ENCODE data around the gene PLXNB2. TPM values are rescaled to one million over a fixed set of nuclear protein-coding genes. Genes with fewer than 3 reads are reported as not detected.

Gene PLXNB2, protein sequence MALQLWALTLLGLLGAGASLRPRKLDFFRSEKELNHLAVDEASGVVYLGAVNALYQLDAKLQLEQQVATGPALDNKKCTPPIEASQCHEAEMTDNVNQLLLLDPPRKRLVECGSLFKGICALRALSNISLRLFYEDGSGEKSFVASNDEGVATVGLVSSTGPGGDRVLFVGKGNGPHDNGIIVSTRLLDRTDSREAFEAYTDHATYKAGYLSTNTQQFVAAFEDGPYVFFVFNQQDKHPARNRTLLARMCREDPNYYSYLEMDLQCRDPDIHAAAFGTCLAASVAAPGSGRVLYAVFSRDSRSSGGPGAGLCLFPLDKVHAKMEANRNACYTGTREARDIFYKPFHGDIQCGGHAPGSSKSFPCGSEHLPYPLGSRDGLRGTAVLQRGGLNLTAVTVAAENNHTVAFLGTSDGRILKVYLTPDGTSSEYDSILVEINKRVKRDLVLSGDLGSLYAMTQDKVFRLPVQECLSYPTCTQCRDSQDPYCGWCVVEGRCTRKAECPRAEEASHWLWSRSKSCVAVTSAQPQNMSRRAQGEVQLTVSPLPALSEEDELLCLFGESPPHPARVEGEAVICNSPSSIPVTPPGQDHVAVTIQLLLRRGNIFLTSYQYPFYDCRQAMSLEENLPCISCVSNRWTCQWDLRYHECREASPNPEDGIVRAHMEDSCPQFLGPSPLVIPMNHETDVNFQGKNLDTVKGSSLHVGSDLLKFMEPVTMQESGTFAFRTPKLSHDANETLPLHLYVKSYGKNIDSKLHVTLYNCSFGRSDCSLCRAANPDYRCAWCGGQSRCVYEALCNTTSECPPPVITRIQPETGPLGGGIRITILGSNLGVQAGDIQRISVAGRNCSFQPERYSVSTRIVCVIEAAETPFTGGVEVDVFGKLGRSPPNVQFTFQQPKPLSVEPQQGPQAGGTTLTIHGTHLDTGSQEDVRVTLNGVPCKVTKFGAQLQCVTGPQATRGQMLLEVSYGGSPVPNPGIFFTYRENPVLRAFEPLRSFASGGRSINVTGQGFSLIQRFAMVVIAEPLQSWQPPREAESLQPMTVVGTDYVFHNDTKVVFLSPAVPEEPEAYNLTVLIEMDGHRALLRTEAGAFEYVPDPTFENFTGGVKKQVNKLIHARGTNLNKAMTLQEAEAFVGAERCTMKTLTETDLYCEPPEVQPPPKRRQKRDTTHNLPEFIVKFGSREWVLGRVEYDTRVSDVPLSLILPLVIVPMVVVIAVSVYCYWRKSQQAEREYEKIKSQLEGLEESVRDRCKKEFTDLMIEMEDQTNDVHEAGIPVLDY (N-terminal part only)
- 104 and 109 TPM in 2 replicates for total RNA-seq (2014; rRNA removed; shearing (Covaris generic))

DNA sequence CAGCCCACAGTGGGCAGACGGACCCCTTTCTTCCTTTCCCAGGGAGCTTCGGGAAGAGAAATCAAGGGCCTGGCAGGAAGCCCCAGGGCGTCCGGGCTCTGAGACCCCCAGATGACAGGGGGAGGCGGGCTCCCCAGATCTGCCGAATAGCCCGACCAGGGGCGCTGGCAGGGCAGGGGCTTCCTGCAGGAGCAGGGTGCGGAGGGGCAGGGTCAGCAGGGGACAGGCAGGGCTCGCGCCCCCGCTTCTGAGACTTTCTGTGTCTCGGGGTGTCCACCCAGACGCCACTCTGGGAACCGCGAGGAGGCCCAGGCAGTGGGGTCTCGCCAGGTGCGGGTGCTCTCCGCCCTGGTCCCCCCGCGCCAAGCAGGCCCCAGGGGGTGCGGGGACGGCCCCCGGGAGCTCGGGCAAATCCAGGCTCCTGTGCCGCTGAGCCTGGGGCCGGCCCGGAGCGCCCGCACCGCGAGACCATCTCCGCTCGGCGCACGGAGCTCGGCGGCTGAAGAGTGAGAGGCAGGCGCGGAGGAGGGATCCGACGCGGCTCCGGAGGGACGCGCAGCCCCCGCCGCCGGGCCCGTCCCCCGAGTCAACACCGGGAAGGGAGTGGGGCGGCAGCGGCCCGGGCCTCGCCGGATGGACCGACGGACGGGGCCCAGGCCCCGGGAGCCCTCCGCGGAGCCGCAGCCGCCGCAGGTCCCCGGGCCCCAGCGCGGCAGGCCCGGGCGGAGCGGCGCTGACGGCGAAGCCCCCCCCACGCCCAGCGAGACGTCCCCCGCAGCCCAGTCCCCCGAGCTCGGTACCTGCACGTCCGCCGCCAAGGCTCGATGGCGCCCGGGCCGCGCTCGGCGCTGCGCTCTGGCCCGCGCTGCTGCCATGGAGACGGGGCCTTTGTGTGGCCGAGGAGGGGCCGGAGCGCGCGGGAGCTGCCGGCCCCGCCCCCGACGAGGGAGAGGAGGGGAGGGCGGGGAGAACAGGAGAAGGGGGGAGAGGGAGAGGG, at the start of gene PLXNB2:
PLXNB2 (minus strand) TSS at position 894 of the 997 bp plus-strand sequence. CDS start 17,062 bp downstream, outside the sequence.
- Histone ChIP-seq H3K36me3 (peaks cover 17% of the 10 kb centered on the region), H3K27ac (peak within 1 kb of the TSS; percentile 82), H3K4me3 (peak within 1 kb of the TSS; percentile 95), H3K4me1 (peaks cover 59% of the 10 kb centered on the region), H3K9me3 (replicated peaks) (no peaks in the 10 kb centered on the region), H3K27me3 (0 out of 2 replicates have a peak, but pooled peaks cover 3% of the 10 kb centered on the region)
- peak; percentile 84 to 88 for DNase-seq

DNA sequence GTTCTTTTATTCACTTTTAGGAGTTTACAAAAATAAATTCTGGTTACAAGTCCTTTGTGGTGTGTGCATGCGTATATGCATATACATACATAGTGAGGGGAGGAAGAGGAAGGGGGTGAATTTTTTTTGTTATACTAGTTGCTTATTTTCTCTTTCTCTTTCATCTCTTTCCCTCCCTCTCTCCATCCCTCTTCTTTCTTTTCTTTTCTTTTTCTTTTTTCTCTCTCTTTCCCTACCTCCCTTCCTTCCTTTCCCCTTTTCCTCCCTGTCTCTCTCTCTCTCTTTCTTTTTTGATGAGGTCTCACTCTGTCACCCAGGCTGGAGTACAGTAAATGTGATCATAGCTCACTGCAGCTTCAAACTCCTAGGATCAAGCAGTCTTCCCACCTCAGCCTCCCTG, 49.8 kb upstream of the PLXNB2 start:
- Histone ChIP-seq H3K4me3 (no peak overlapping the region), H3K36me3 (peaks cover 32% of the 10 kb centered on the region), H3K27ac (no peak overlapping the region), H3K27me3 (no peaks in the 10 kb centered on the region), H3K9me3 (replicated peaks) (no peaks in the 10 kb centered on the region; the same call in 1 of the 2 replicates), H3K4me1 (no peaks in the 10 kb centered on the region)
- DNase-seq = no peak

DNA sequence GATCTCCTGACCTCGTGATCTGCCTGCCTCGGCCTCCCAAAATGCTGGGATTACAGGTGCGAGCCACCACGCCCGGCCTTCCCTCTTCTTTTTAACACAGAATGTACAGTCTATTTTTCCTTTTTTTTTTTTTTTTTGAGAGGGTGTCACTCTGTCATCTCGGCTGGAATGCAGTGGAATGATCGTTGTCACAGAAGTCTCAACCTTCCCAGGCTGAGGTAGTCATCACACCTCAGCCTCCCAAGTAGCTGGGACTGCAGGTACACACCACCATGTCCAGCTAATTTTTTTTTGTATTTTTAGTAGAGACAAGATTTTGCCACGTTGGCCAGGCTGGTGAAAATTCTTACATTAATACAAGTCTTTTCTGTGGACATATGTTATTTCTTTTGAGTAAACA, 48.7 kb upstream of the PLXNB2 start:
- Histone ChIP-seq H3K27me3 (no peaks in the 10 kb centered on the region), H3K9me3 (replicated peaks) (no peaks in the 10 kb centered on the region; the same call in 1 of the 2 replicates), H3K36me3 (peaks cover 40% of the 10 kb centered on the region), H3K4me3 (no peak overlapping the region), H3K27ac (no peak overlapping the region), H3K4me1 (no peaks in the 10 kb centered on the region)
- DNase-seq = no peak

DNA sequence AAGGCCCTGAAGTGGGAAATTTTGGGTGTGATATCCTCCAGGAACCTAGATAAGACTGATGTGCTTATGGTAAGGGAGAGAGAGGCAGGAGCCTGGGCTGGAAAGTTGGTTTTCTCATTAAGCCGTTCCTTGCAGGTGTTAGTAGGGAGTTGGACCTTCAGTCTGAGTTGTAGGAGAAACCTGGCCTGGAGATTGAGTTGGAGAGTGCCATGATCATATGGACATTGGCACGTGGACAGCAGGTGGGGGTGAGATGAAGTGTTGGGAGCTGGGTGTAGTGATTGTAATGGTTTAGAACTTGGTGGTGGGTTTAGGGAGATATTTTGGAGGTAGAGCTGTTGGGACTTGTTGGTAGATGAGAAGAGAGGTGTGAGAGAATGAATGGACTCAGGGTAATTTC, 40.6 kb upstream of the PLXNB2 start:
- Histone ChIP-seq H3K4me3 (no peak overlapping the region), H3K9me3 (replicated peaks) (no peaks in the 10 kb centered on the region), H3K4me1 (no peaks in the 10 kb centered on the region), H3K27me3 (no peaks in the 10 kb centered on the region), H3K27ac (no peak overlapping the region), H3K36me3 (peaks cover 34% of the 10 kb centered on the region)
- no peak for DNase-seq

DNA sequence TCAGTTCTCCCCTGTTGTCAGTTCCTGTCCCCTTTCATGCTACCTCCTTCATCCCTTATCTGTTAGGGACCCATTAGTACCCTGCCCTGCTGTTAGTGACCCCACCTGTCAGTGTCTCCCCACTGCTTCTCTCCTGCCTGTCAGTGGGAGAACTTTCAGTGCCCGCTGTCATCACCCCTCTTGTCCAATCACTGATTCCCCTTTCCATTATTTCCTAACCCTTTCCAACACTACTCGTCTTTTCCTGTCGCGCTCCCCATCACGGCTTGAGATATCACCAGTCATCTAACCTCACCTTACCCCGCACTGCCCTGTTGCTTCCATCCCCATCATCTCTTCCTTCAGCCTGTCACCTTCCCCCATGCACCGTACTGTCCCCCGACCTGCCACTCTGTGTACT, 39.7 kb upstream of the PLXNB2 start:
- Histone ChIP-seq H3K36me3 (peaks cover 27% of the 10 kb centered on the region), H3K9me3 (replicated peaks) (no peaks in the 10 kb centered on the region), H3K27ac (no peak overlapping the region), H3K27me3 (no peaks in the 10 kb centered on the region), H3K4me3 (no peak overlapping the region), H3K4me1 (no peaks in the 10 kb centered on the region)
- DNase-seq = no peak

DNA sequence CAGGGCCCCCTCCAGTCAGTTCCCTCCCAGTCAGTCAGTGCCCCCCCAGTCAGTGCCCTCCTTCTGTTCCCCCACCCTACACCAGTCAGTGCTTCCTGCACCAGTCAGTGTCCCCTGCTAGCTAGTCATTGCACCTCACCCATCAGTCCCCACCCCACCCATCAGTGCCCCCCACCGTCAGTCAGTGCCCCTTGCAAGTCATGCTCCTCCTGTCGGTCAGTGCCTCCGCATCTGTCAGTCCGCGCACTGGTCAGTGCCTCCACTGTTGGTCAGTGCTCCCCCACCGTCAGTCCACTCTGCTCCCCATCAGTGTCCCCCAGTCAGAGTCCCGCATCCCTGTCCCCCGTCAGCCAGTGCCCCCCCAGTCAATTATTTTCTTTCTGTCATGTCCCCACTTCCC, 39.0 kb upstream of the PLXNB2 start:
- Histone ChIP-seq H3K4me1 (no peaks in the 10 kb centered on the region), H3K9me3 (replicated peaks) (no peaks in the 10 kb centered on the region), H3K27me3 (no peaks in the 10 kb centered on the region), H3K4me3 (no peak overlapping the region), H3K36me3 (peaks cover 23% of the 10 kb centered on the region), H3K27ac (no peak overlapping the region)
- DNase-seq = no peak

DNA sequence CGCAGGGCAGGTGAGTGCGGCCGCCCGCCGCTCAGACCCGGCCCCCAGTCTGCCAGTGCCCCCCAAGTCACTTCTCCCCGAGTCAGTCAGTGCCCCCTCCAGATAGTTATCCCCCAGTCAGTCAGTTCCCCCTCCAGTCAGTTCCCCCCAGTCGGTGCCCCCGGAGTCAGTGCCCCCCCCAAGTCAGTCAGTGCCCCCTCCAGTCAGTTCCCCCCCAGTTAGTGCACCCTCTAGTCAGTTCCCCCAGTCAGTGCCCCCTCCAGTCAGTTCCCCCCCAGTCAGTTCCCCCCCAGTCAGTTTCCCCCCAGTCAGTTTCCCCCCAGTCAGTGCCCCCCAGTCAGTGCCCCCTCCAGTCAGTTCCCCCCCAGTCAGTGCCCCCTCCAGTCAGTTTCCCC, 36.1 kb upstream of the PLXNB2 start:
- H3K4me3 ChIP-seq = peak overlapping the region; percentile 100
- no peak overlapping the region; the same call in 1 of the 2 replicates for H3K27ac ChIP-seq

DNA sequence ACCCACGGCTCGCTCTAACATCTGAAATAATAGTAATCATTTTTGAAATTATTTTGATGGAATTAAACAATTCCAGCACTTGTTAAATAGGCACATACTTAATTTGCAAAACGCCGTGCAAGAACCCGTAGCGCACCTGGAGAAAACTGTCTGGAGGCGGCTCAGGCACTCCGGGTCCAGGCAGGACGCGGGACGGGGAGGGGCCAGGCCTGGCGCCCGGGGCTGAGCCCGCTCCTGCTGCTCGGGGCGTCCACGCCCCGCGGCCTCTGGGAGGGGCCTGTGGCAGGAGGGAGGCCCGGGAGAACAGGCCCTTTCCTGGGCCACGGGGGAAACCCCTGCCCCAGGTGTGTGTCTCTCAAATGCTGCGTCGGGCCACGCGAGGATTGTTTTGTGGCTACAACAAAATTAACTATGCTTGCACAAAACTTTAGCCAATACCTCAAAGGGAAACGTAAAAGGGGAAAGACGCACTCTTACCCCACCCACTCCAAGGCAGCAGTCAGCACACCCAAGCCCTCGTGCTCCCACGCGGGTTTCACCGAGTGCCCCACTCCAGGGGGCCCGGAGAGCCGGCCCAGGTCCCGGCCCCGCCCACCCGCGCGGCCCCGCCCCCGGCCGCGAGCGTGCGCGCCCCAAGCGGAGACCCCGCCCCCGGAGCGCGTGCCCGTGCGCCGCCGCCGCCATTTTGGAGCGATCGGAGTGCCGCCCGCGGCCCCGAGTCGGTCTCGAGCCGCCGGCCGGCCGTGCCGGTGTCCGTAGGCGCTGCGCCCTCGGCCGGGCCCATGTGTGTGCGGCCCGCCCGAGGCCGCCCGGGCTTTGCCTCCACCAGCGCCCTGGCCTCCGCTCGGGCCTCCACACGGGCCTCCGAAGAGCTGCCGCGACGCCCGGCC, 35.5 kb upstream of the PLXNB2 start, which contains the start of gene PPP6R2:
PPP6R2 (plus strand) TSS at position 677 of the 890 bp plus-strand sequence. CDS start 50,582 bp downstream, outside the sequence.
- H3K9me3 ChIP-seq (replicated peaks) = no peaks in the 10 kb centered on the region
- peaks cover 5% of the 10 kb centered on the region; the same call in 1 of the 2 replicates for H3K36me3 ChIP-seq
- DNase-seq = peak; percentile 84 to 88
- H3K4me1 ChIP-seq = no peaks in the 10 kb centered on the region
- peak within 1 kb of the TSS; percentile 41 for H3K27ac ChIP-seq
- H3K4me3 ChIP-seq = peak within 1 kb of the TSS; percentile 100
- no peaks in the 10 kb centered on the region for H3K27me3 ChIP-seq

More for the DNA sequence above, 36.1 kb upstream of the PLXNB2 start:
- Histone ChIP-seq H3K27me3 (no peaks in the 10 kb centered on the region), H3K9me3 (replicated peaks) (no peaks in the 10 kb centered on the region), H3K36me3 (peaks cover 11% of the 10 kb centered on the region), H3K4me1 (no peaks in the 10 kb centered on the region)
- DNase-seq = peak in 1 of 2 experiments; percentile 50

DNA sequence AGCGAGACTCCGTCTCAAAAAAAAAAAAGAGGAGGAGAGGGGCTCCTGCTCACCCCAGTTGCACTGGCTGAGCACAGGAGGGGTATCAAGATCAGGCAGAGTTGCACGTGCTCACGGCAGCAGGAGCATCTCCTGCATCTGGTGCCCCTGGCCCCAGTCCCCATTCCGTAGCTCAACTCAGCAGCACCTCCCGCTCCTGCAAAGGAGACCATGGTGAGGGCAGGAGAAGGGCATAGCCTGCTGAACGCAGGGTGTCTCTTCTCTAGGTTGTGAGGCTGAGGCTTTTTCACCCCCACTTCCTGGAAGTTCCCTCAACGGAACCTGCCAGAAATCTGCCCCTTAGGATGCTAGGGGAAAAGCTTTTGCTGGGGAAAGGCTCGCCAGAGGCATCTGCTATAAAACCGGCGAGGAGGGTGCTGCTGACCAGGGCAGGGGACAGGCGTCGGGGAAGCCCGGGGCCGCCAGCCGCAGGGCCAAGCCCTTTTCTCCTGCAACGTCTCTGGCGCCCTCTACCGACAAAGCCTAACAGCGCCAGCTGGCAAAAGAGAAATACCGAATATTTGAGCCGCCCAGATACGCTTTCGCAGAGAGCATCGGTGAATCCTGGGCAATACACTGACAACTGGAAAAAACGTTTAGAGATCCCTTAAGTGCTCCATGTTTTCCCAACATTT, 34.7 kb upstream of the PLXNB2 start:
- no peaks in the 10 kb centered on the region for H3K9me3 ChIP-seq (replicated peaks)
- H3K27ac ChIP-seq = no peak overlapping the region; the same call in 1 of the 2 replicates
- H3K4me3 ChIP-seq = peak overlapping the region; percentile 100
- no peaks in the 10 kb centered on the region for H3K4me1 ChIP-seq
- no peaks in the 10 kb centered on the region for H3K27me3 ChIP-seq
- H3K36me3 ChIP-seq = no peaks in the 10 kb centered on the region
- peak; percentile 96 to 99 for DNase-seq

DNA sequence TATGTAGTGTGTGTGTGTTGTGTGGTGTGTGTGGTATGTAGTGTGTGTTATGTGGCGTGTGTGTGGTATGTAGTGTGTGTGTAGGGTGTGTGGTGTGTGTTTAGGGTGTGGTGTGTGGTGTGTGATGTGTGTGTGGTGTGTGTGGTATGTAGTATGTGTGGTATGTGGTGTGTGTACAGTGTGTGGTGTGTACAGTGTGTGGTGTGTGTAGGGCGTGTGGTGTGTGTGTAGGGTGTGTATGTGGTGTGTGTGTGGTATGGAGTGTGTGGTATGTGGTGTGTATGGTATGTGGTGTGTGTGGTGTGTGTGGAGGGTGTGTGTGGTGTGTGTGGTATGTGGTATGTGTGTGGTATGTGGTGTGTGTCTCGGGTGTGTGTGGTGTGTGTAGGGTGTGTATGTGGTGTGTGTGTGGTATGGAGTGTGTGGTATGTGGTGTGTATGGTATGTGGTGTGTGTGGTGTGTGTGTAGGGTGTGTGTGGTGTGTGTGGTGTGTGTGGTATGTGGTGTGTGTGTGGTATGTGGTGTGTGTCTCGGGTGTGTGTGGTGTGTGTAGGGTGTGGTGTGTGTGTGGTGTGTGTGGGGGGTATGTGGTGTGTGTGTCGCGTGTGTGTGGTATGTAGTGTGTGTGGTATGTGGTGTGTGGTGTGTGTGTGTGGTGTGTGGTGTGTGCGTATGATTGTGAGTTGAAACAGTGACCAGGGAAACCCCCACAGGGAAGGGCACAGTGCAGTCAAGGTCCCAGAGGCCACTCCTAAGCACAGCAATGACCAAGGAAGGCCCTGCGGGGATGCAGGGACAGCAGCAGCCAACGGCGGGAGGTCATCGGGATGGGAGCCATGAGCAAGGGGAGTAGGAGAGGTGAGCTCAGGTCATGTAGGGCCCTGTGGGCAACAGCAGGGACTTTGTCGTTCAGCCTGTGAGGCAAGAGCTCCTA, 32.8 kb upstream of the PLXNB2 start:
- peak; percentile 49 to 56 for DNase-seq
- Histone ChIP-seq H3K4me1 (no peaks in the 10 kb centered on the region), H3K36me3 (no peaks in the 10 kb centered on the region), H3K4me3 (no peak overlapping the region), H3K9me3 (replicated peaks) (no peaks in the 10 kb centered on the region), H3K27ac (no peak overlapping the region), H3K27me3 (no peaks in the 10 kb centered on the region)

DNA sequence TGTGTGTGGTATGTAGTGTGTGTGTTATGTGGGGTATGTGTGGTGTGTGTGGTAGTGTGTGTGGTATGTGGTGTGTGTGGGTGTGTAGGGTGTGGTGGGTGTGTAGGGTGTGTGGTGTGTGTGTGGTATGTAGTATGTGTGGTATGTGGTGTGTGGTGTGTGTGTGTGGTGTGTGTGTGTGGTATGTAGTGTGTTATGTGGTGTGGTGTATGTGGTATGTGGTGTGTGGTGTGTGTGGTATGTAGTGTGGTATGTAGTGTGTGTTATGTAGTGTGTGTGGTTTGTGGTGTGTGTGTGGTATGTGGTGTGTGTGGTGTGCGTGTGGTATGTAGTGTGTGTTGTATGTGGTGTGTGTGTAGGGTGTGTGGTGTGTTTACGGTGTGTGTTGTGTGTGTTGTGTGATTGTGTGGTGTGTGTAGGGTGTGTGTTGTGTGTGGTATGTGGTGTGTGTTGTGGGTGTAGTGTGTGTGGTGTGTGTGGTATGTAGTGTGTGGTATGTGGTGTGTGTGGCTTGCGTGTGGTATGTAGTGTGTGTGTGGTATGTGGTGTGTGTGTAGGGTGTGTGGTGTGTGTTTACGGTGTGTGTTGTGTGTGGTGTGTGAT, 31.5 kb upstream of the PLXNB2 start:
- Histone ChIP-seq H3K27ac (no peak overlapping the region), H3K36me3 (no peaks in the 10 kb centered on the region), H3K4me3 (no peak overlapping the region), H3K4me1 (no peaks in the 10 kb centered on the region), H3K9me3 (replicated peaks) (no peaks in the 10 kb centered on the region), H3K27me3 (no peaks in the 10 kb centered on the region)
- no peak for DNase-seq
